Bronchial epithelial cell (primary cell): Measurements from ENCODE around the gene TTC4. TPM values are rescaled to one million over a fixed set of nuclear protein-coding genes. Genes with fewer than 3 reads are reported as not detected.

Experiments used
- DNase-seq: peaks from one replicate; pipeline ENCODE4 v3.0.0-alpha.2; 2010; ENCODE audit warnings: low read depth
- FAIRE-seq: peaks from 2 replicates; lab custom pipeline; 2011; peaks lifted over from hg19 to GRCh38; lab: Jason Lieb, UNC
- H3K27me3 ChIP-seq: 2 replicates; pipeline ENCODE4 v1.5.1; 2011; ENCODE audit warnings: low read length; ENCODE audit not compliant: control insufficient read depth, insufficient read depth
- H3K36me3 ChIP-seq: 2 replicates; pipeline ENCODE4 v1.5.1; 2011; ENCODE audit warnings: low read length; ENCODE audit not compliant: control insufficient read depth, insufficient read depth
- H3K4me3 ChIP-seq: 2 replicates; pipeline ENCODE4 v1.5.1; 2011; ENCODE audit warnings: mild to moderate bottlenecking, low read depth, low read length, control low read depth
- CTCF ChIP-seq: IDR thresholded peaks from 2 replicates; pipeline ENCODE4 v1.5.1; 2011; ENCODE audit warnings: mild to moderate bottlenecking, moderate library complexity, low read length, control low read depth, inconsistent platforms; ENCODE audit not compliant: insufficient read depth, severe bottlenecking
- total RNA-seq: library from RNA; depleted of rRNA; stranded (reverse); fragments of >200 nt; gene quantifications from 2 replicates; pipeline ENCODE4 v1.2.1, GENCODE V29; 2014

Gene TTC4
- total RNA-seq, 1 donor from 2014 or later, result 30.8 TPM

GRCh38 chr1:54743416-54744226 is 28.0 kb downstream of the TTC4 start:
- FAIRE-seq (peak; percentile 32), DNase-seq (no peak)
- TF ChIP-seq CTCF, result no peak
- no peaks in the 10 kb centered on the region for H3K27me3 ChIP-seq
- no peak overlapping the region for H3K4me3 ChIP-seq
- H3K36me3 ChIP-seq, result peaks cover 11% of the 10 kb centered on the region

GRCh38 chr1:54744696-54745095 is 29.0 kb downstream of the TTC4 start:
- H3K36me3 ChIP-seq, result peaks cover 6% of the 10 kb centered on the region
- FAIRE-seq, result no peak
- no peak for DNase-seq
- peaks cover 2% of the 10 kb centered on the region for H3K27me3 ChIP-seq
- TF ChIP-seq CTCF, result no peak
- no peak overlapping the region for H3K4me3 ChIP-seq

- no peak for DNase-seq
- Histone ChIP-seq H3K4me3 (no peak overlapping the region), H3K27me3 (peaks cover 2% of the 10 kb centered on the region), H3K36me3 (peaks cover 6% of the 10 kb centered on the region)
- peak; percentile 23 for FAIRE-seq
- TF ChIP-seq CTCF, result no peak
Measured at GRCh38 chr1:54745274-54745673, 29.6 kb downstream of the TTC4 start.

- FAIRE-seq (no peak), DNase-seq (no peak)
- Histone ChIP-seq H3K4me3 (no peak overlapping the region), H3K27me3 (peaks cover 2% of the 10 kb centered on the region), H3K36me3 (peaks cover 6% of the 10 kb centered on the region)
- no peak for TF ChIP-seq CTCF
Measured at GRCh38 chr1:54745864-54746263, 30.2 kb downstream of the TTC4 start.

- no peak for DNase-seq
- H3K27me3 ChIP-seq, result peaks cover 2% of the 10 kb centered on the region
- TF ChIP-seq CTCF, result no peak
- peak; percentile 32 for FAIRE-seq
- peaks cover 2% of the 10 kb centered on the region for H3K36me3 ChIP-seq
- no peak overlapping the region for H3K4me3 ChIP-seq
Measured at GRCh38 chr1:54748094-54748835, 32.6 kb downstream of the TTC4 start.
